Measurements from ENCODE around the gene MAP2K7. TPM values are rescaled to one million over a fixed set of nuclear protein-coding genes. Genes with fewer than 3 reads are reported as not detected.
"Not testable (repeated sequence)": the region's sequence is repeated elsewhere in the genome, so short reads cannot be mapped to it uniquely, and the experiment has no call there.

MAP2K7 gene
- polyA plus RNA-seq, 1 donor (not counting 4 experiments of a cell fraction or from before 2014, with no cell fraction given), result 8.4 TPM

DNA sequence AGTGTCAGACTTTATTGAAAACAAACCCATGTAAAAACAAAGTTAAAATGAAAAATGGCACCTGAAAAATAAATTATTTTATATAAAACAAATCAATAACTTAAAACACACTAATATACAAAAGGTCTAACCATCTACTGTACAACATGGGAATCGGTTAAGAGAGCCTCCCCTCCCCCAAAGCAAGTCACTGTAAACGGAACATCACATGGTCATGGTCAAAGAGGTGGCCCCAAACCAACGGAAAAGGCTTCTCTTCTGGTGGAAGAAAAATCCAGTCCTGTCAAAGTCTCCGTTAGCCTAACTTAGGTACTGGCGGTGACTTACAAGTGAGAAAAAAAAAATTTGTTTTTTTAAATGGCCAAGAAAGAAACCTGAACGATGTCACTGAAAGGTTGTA, 55.5 kb downstream of the MAP2K7 start:
- FAIRE-seq, result no peak
- Histone ChIP-seq H3K27me3 (ENCODE audit: control insufficient read depth, extremely low read depth, insufficient read depth, low read length) (no peaks in the 10 kb centered on the region), H3K4me1 (ENCODE audit: control insufficient read depth, extremely low read depth, insufficient read depth, low read length) (no peaks in the 10 kb centered on the region), H3K36me3 (ENCODE audit: control insufficient read depth in 2 of 2, extremely low read depth in 1 of 2, insufficient read depth in 2 of 2, low read length in 2 of 2) (peaks cover 10 to 21% of the 10 kb centered on the region in 2 experiments), H3K27ac (ENCODE audit: control insufficient read depth, insufficient read depth, low read length) (no peak overlapping the region), H4K20me1 (ENCODE audit: control insufficient read depth, extremely low read depth, insufficient read depth, low read length) (no peaks in the 10 kb centered on the region), H3K9me1 (ENCODE audit: control insufficient read depth, extremely low read depth, insufficient read depth, low read length) (no peaks in the 10 kb centered on the region), H3K79me2 (ENCODE audit: control insufficient read depth, insufficient read depth, low read length) (no peaks in the 10 kb centered on the region), H3K4me2 (ENCODE audit: control insufficient read depth, extremely low read depth, insufficient read depth, low read depth, low read length) (no peak overlapping the region), H3K9me3 (ENCODE audit: control insufficient read depth, low read depth, low read length) (no peaks in the 10 kb centered on the region), H3K9ac (ENCODE audit: control insufficient read depth, extremely low read depth, insufficient read depth, low read length) (no peak overlapping the region), H3K4me3 (ENCODE audit: control insufficient read depth in 2 of 3, extremely low read depth in 1 of 3, insufficient read depth in 2 of 3, low read depth in 1 of 3, low read length in 3 of 3) (no peak overlapping the region), H2AFZ (ENCODE audit: control insufficient read depth, low read length) (no peak overlapping the region)
- no peak for DNase-seq (ENCODE audit: low read depth, low spot score)
- no peak for TF ChIP-seq EZH2 (IDR thresholded peaks at IDR 0.05; ENCODE audit: low read length)
- dilution Hi-C loops (cut with MboI; ENCODE audit: extremely low pct_ligation_motif_present, low sequenced_read_pairs), result no loop called here

DNA sequence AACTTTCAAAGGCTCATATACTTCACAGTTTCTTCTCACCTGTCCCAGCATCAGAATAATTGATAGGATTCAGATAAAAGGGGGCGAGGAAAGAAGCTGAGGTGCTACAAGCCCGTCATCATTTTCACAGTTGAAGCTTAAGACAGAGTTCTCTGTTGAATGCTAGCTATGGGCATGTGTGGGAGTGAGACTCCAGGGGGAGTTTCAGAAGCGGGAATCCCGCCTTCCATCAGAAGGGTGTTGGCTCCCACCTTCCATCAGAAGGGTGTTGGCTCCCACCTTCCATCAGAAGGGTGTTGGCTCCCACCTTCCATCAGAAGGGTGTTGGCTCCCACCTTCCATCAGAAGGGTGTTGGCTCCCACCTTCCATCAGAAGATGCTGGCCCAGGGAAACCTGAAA, 57.4 kb downstream of the MAP2K7 start:
- H3K9ac ChIP-seq (ENCODE audit: control insufficient read depth, extremely low read depth, insufficient read depth, low read length); H3K4me2 ChIP-seq (ENCODE audit: control insufficient read depth, extremely low read depth, insufficient read depth, low read depth, low read length); H3K9me3 ChIP-seq (ENCODE audit: control insufficient read depth, low read depth, low read length); H3K4me1 ChIP-seq (ENCODE audit: control insufficient read depth, extremely low read depth, insufficient read depth, low read length); H4K20me1 ChIP-seq (ENCODE audit: control insufficient read depth, extremely low read depth, insufficient read depth, low read length); DNase-seq (ENCODE audit: low read depth, low spot score); H2AFZ ChIP-seq (ENCODE audit: control insufficient read depth, low read length); H3K9me1 ChIP-seq (ENCODE audit: control insufficient read depth, extremely low read depth, insufficient read depth, low read length); H3K79me2 ChIP-seq (ENCODE audit: control insufficient read depth, insufficient read depth, low read length); dilution Hi-C loops (cut with MboI; ENCODE audit: extremely low pct_ligation_motif_present, low sequenced_read_pairs); H3K27me3 ChIP-seq (ENCODE audit: control insufficient read depth, extremely low read depth, insufficient read depth, low read length); FAIRE-seq; H3K27ac ChIP-seq (ENCODE audit: control insufficient read depth, insufficient read depth, low read length); H3K4me3 ChIP-seq (ENCODE audit: control insufficient read depth in 2 of 3, extremely low read depth in 1 of 3, insufficient read depth in 2 of 3, low read depth in 1 of 3, low read length in 3 of 3): not testable (repeated sequence)
- H3K36me3 ChIP-seq (ENCODE audit: control insufficient read depth in 2 of 2, extremely low read depth in 1 of 2, insufficient read depth in 2 of 2, low read length in 2 of 2), result peaks cover 14 to 22% of the 10 kb centered on the region in 2 experiments

DNA sequence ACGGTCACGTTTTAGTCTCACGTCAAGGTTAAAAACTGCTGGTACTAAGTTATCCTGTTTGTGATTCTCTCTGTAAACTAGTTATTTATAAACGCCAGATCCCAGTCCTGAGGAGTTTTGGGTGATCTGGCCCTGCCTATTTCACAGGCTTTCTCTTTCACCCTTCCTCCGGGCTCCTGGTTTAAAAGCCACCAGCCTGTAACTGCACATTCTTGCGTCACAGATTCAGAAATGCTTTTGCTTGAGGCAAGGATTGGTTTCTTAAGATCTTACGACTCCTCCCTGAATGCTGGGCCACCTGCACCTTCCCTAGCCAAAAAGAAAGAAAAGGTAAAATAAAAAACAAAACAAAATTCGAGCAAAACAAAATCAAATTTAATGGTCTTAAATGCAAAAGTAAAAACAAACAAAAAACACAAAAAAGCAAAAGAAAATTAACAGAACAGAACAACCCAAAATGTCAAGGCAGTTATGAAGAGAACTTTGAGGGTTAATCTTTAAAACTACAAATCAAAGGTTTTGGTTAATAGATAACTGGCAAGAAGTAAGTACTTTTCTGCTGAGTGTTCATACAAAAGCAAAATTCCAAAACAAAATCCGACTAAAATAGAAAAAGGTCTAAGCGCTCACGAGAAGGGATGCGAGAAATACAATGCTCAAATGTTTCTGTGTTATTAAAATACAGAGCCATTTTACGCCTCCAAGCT, 58.4 kb downstream of the MAP2K7 start:
- H3K36me3 ChIP-seq (ENCODE audit: control insufficient read depth in 2 of 2, extremely low read depth in 1 of 2, insufficient read depth in 2 of 2, low read length in 2 of 2), result peaks cover 15 to 24% of the 10 kb centered on the region in 2 experiments
- DNase-seq (ENCODE audit: low read depth, low spot score), result no peak
- dilution Hi-C loops (cut with MboI; ENCODE audit: extremely low pct_ligation_motif_present, low sequenced_read_pairs), result no loop called here

More for the DNA sequence above, 58.4 kb downstream of the MAP2K7 start:
- no peaks in the 10 kb centered on the region for H3K9me3 ChIP-seq (ENCODE audit: control insufficient read depth, low read depth, low read length)
- no peaks in the 10 kb centered on the region for H4K20me1 ChIP-seq (ENCODE audit: control insufficient read depth, extremely low read depth, insufficient read depth, low read length)
- no peaks in the 10 kb centered on the region for H3K4me1 ChIP-seq (ENCODE audit: control insufficient read depth, extremely low read depth, insufficient read depth, low read length)
- no peak overlapping the region for H3K4me3 ChIP-seq (ENCODE audit: control insufficient read depth in 2 of 3, extremely low read depth in 1 of 3, insufficient read depth in 2 of 3, low read depth in 1 of 3, low read length in 3 of 3)
- H3K27ac ChIP-seq (ENCODE audit: control insufficient read depth, insufficient read depth, low read length), result no peak overlapping the region
- H3K27me3 ChIP-seq (ENCODE audit: control insufficient read depth, extremely low read depth, insufficient read depth, low read length), result no peaks in the 10 kb centered on the region
- H3K9me1 ChIP-seq (ENCODE audit: control insufficient read depth, extremely low read depth, insufficient read depth, low read length), result no peaks in the 10 kb centered on the region
- no peak for FAIRE-seq
- H3K9ac ChIP-seq (ENCODE audit: control insufficient read depth, extremely low read depth, insufficient read depth, low read length), result no peak overlapping the region
- no peaks in the 10 kb centered on the region for H3K79me2 ChIP-seq (ENCODE audit: control insufficient read depth, insufficient read depth, low read length)
- H2AFZ ChIP-seq (ENCODE audit: control insufficient read depth, low read length), result no peak overlapping the region
- no peak overlapping the region for H3K4me2 ChIP-seq (ENCODE audit: control insufficient read depth, extremely low read depth, insufficient read depth, low read depth, low read length)
- no peak for TF ChIP-seq EZH2 (IDR thresholded peaks at IDR 0.05; ENCODE audit: low read length)
- TF ChIP-seq, protein P1, sequence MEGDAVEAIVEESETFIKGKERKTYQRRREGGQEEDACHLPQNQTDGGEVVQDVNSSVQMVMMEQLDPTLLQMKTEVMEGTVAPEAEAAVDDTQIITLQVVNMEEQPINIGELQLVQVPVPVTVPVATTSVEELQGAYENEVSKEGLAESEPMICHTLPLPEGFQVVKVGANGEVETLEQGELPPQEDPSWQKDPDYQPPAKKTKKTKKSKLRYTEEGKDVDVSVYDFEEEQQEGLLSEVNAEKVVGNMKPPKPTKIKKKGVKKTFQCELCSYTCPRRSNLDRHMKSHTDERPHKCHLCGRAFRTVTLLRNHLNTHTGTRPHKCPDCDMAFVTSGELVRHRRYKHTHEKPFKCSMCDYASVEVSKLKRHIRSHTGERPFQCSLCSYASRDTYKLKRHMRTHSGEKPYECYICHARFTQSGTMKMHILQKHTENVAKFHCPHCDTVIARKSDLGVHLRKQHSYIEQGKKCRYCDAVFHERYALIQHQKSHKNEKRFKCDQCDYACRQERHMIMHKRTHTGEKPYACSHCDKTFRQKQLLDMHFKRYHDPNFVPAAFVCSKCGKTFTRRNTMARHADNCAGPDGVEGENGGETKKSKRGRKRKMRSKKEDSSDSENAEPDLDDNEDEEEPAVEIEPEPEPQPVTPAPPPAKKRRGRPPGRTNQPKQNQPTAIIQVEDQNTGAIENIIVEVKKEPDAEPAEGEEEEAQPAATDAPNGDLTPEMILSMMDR (optimal IDR thresholded peaks at IDR 0.05 in 1 of 3, IDR thresholded peaks at IDR 0.05 in 1 of 3, conservative IDR thresholded peaks at IDR 0.05 in 1 of 3; ENCODE audit: extremely low read depth in 1 of 3, insufficient read depth in 2 of 3, low read length in 3 of 3), result no peak
